Measurements from ENCODE around the gene MSX1. TPM values are rescaled to one million over a fixed set of nuclear protein-coding genes. Genes with fewer than 3 reads are reported as not detected.

MSX1 gene
- total RNA-seq, 1 donor from 2014 or later: 31.4 TPM

GRCh38 chr4:4889781-4890180, 30.3 kb downstream of the MSX1 start:
- Histone ChIP-seq H3K4me3 (no peak overlapping the region), H3K4me1 (no peaks in the 10 kb centered on the region), H3K9me3 (no peaks in the 10 kb centered on the region), H3K27ac (no peak overlapping the region), H3K36me3 (no peaks in the 10 kb centered on the region), H3K27me3 (no peaks in the 10 kb centered on the region)
- intact Hi-C loops (cut with DNase I): no loop called here
- no peak for DNase-seq (ENCODE audit: extremely low spot score in 2 of 2)
- TF ChIP-seq POLR2A (IDR thresholded peaks at IDR 0.05) (no peak), POLR2AphosphoS5 (IDR thresholded peaks at IDR 0.05; ENCODE audit: insufficient read depth in 1 of 2, low read depth in 1 of 2) (no peak), CTCF (IDR thresholded peaks at IDR 0.05) (no peak)

- H3K27ac ChIP-seq: no peak overlapping the region
- H3K4me3 ChIP-seq: no peak overlapping the region
- no peaks in the 10 kb centered on the region for H3K4me1 ChIP-seq
- TF ChIP-seq CTCF (IDR thresholded peaks at IDR 0.05) (no peak), POLR2AphosphoS5 (IDR thresholded peaks at IDR 0.05; ENCODE audit: insufficient read depth in 1 of 2, low read depth in 1 of 2) (no peak), POLR2A (IDR thresholded peaks at IDR 0.05) (no peak)
- DNase-seq (ENCODE audit: extremely low spot score in 2 of 2): no peak
- no peaks in the 10 kb centered on the region for H3K36me3 ChIP-seq
- intact Hi-C loops (cut with DNase I): no loop called here
- H3K9me3 ChIP-seq: no peaks in the 10 kb centered on the region
- H3K27me3 ChIP-seq: no peaks in the 10 kb centered on the region
Measured at GRCh38 chr4:4890574-4891255, 31.2 kb downstream of the MSX1 start.

GRCh38 chr4:4893721-4894120, 34.3 kb downstream of the MSX1 start:
- Histone ChIP-seq H3K4me3 (no peak overlapping the region), H3K4me1 (no peaks in the 10 kb centered on the region), H3K27ac (no peak overlapping the region), H3K9me3 (no peaks in the 10 kb centered on the region), H3K36me3 (no peaks in the 10 kb centered on the region), H3K27me3 (no peaks in the 10 kb centered on the region)
- no peak for DNase-seq (ENCODE audit: extremely low spot score in 2 of 2)
- intact Hi-C loops (cut with DNase I): no loop called here
- TF ChIP-seq CTCF (IDR thresholded peaks at IDR 0.05): no peak
- no peak for TF ChIP-seq POLR2AphosphoS5 (IDR thresholded peaks at IDR 0.05; ENCODE audit: insufficient read depth in 1 of 2, low read depth in 1 of 2)
- no peak for TF ChIP-seq POLR2A (IDR thresholded peaks at IDR 0.05)

- TF ChIP-seq POLR2AphosphoS5 (IDR thresholded peaks at IDR 0.05; ENCODE audit: insufficient read depth in 1 of 2, low read depth in 1 of 2) (no peak), POLR2A (IDR thresholded peaks at IDR 0.05) (no peak), CTCF (IDR thresholded peaks at IDR 0.05) (no peak)
- H3K9me3 ChIP-seq: no peaks in the 10 kb centered on the region
- H3K4me1 ChIP-seq: no peaks in the 10 kb centered on the region
- no peak overlapping the region for H3K27ac ChIP-seq
- intact Hi-C loops (cut with DNase I): no loop called here
- no peaks in the 10 kb centered on the region for H3K27me3 ChIP-seq
- DNase-seq (ENCODE audit: extremely low spot score in 2 of 2): no peak
- no peaks in the 10 kb centered on the region for H3K36me3 ChIP-seq
- no peak overlapping the region for H3K4me3 ChIP-seq
Measured at GRCh38 chr4:4899202-4899925, 39.9 kb downstream of the MSX1 start.

GRCh38 chr4:4901877-4902276, 42.4 kb downstream of the MSX1 start:
- intact Hi-C loops (cut with DNase I): no loop called here
- Histone ChIP-seq H3K4me1 (no peaks in the 10 kb centered on the region), H3K9me3 (no peaks in the 10 kb centered on the region), H3K36me3 (no peaks in the 10 kb centered on the region), H3K4me3 (no peak overlapping the region), H3K27me3 (no peaks in the 10 kb centered on the region), H3K27ac (no peak overlapping the region)
- TF ChIP-seq POLR2A (IDR thresholded peaks at IDR 0.05) (no peak), CTCF (IDR thresholded peaks at IDR 0.05) (no peak), POLR2AphosphoS5 (IDR thresholded peaks at IDR 0.05; ENCODE audit: insufficient read depth in 1 of 2, low read depth in 1 of 2) (no peak)
- DNase-seq (ENCODE audit: extremely low spot score in 2 of 2): peak in 1 of 2 donors; percentile 10
